Chondrocyte (in vitro differentiated cells): ENCODE results near the gene TSSK1B. TPM values are rescaled to one million over a fixed set of nuclear protein-coding genes. Genes with fewer than 3 reads are reported as not detected.
"Not testable (repeated sequence)": the region's sequence is repeated elsewhere in the genome, so short reads cannot be mapped to it uniquely, and the experiment has no call there.

Experiments
- DNase-seq: peaks from one replicate; pipeline ENCODE4 v3.0.0; 2021; ENCODE audit warnings: mixed read lengths, low spot score
- H3K27ac Mint-ChIP-seq: one replicate; pipeline ENCODE4 v1.8.0; 2021; ENCODE audit warnings: mild to moderate bottlenecking, moderate library complexity, mixed read lengths; ENCODE audit not compliant: unreplicated experiment
- H3K27me3 Mint-ChIP-seq: 2 replicates; pipeline ENCODE4 v1.8.0; 2021; ENCODE audit warnings: low read depth, mixed read lengths
- H3K36me3 Mint-ChIP-seq: 2 replicates; pipeline ENCODE4 v1.8.0; 2021; ENCODE audit warnings: low read depth, mixed read lengths
- H3K4me1 Mint-ChIP-seq: 2 replicates; pipeline ENCODE4 v1.8.0; 2021; ENCODE audit warnings: low read depth, mild to moderate bottlenecking, mixed read lengths
- H3K4me3 Mint-ChIP-seq: one replicate; pipeline ENCODE4 v1.8.0; 2021; ENCODE audit warnings: mild to moderate bottlenecking, moderate library complexity, mixed read lengths; ENCODE audit not compliant: unreplicated experiment
- H3K9me3 Mint-ChIP-seq: 2 replicates; pipeline ENCODE4 v1.8.0; 2021; ENCODE audit warnings: low read depth, mixed read lengths
- CTCF ChIP-seq: fragments of 200-600 bp; sonication (generic); IDR thresholded peaks from 2 replicates; pipeline ENCODE4 v1.5.0; 2021; ENCODE audit warnings: antibody characterized with exemption, mild to moderate bottlenecking, moderate library complexity
- long read RNA-seq: library from polyadenylated mRNA; stranded (forward); transcript quantifications from one replicate; pipeline ENCODE4 v2.0.0, GENCODE V29; 2021
- total RNA-seq: library from RNA; stranded (reverse); gene quantifications from 3 replicates; pipeline ENCODE4 v1.2.1, GENCODE V29; 2021

Gene TSSK1B
- 0.10 to 0.36 TPM in 2 of 3 replicates, not detected in the other for total RNA-seq
- long read RNA-seq = 0 reads

GRCh38 chr5:113434889-113435288 is at the start of gene TSSK1B:
TSSK1B (minus strand) TSS chr5:113434989; CDS start chr5:113434839, 150 bp downstream.
- H3K4me3 Mint-ChIP-seq = no peak within 1 kb of the TSS
- no peaks in the 10 kb centered on the region for H3K4me1 Mint-ChIP-seq
- no peaks in the 10 kb centered on the region for H3K27me3 Mint-ChIP-seq
- H3K9me3 Mint-ChIP-seq = no peaks in the 10 kb centered on the region
- no peak for TF ChIP-seq CTCF
- no peak for DNase-seq
- H3K27ac Mint-ChIP-seq = no peak within 1 kb of the TSS
- H3K36me3 Mint-ChIP-seq = no peaks in the 10 kb centered on the region

GRCh38 chr5:113480243-113480642 is 45.5 kb upstream of the TSSK1B start:
- Mint-ChIP-seq H3K36me3 (peaks cover 7% of the 10 kb centered on the region), H3K4me1 (no peaks in the 10 kb centered on the region), H3K27me3 (no peaks in the 10 kb centered on the region), H3K27ac (no peak overlapping the region), H3K9me3 (peaks cover 2% of the 10 kb centered on the region), H3K4me3 (no peak overlapping the region)
- no peak for TF ChIP-seq CTCF
- no peak for DNase-seq

- no peaks in the 10 kb centered on the region for H3K4me1 Mint-ChIP-seq
- peaks cover 2% of the 10 kb centered on the region for H3K9me3 Mint-ChIP-seq
- no peaks in the 10 kb centered on the region for H3K27me3 Mint-ChIP-seq
- no peak overlapping the region for H3K27ac Mint-ChIP-seq
- no peak for DNase-seq
- peaks cover 7% of the 10 kb centered on the region for H3K36me3 Mint-ChIP-seq
- H3K4me3 Mint-ChIP-seq = no peak overlapping the region
- TF ChIP-seq CTCF = no peak
These were observed 43.9 kb upstream of the TSSK1B start for GRCh38 chr5:113478691-113479090.

GRCh38 chr5:113474100-113474728 is 39.4 kb upstream of the TSSK1B start:
- peaks cover 10% of the 10 kb centered on the region for H3K36me3 Mint-ChIP-seq
- H3K27ac Mint-ChIP-seq = no peak overlapping the region
- no peak overlapping the region for H3K4me3 Mint-ChIP-seq
- no peak for DNase-seq
- H3K4me1 Mint-ChIP-seq = no peaks in the 10 kb centered on the region
- H3K27me3 Mint-ChIP-seq = no peaks in the 10 kb centered on the region
- H3K9me3 Mint-ChIP-seq = peaks cover 13% of the 10 kb centered on the region
- no peak for TF ChIP-seq CTCF

GRCh38 chr5:113463032-113463431 is 28.2 kb upstream of the TSSK1B start:
- no peak overlapping the region for H3K27ac Mint-ChIP-seq
- H3K4me3 Mint-ChIP-seq = no peak overlapping the region
- no peaks in the 10 kb centered on the region for H3K27me3 Mint-ChIP-seq
- no peaks in the 10 kb centered on the region for H3K36me3 Mint-ChIP-seq
- DNase-seq = no peak
- no peaks in the 10 kb centered on the region for H3K9me3 Mint-ChIP-seq
- H3K4me1 Mint-ChIP-seq = peaks cover 12% of the 10 kb centered on the region
- no peak for TF ChIP-seq CTCF

- H3K27me3 Mint-ChIP-seq, H3K36me3 Mint-ChIP-seq, H3K27ac Mint-ChIP-seq, DNase-seq, H3K4me3 Mint-ChIP-seq, H3K9me3 Mint-ChIP-seq, H3K4me1 Mint-ChIP-seq: not testable (repeated sequence)
These were observed 22.3 kb upstream of the TSSK1B start for GRCh38 chr5:113457106-113457505.
